HG02798 (cell line): ENCODE measurements around the gene PHF23.
A peak's percentile ranks its signal among the peaks of the same experiment; 100 is the strongest.

Experiments used
- ATAC-seq: cut with Tn5 transposase; IDR thresholded peaks from one replicate; pipeline ENCODE4 v1.9.1; 2021; ENCODE audit warnings: mild to moderate bottlenecking; ENCODE audit not compliant: unreplicated experiment, poor library complexity

The PHF23 gene

GRCh38 chr17:7222093-7222971, 16.9 kb downstream of the PHF23 start:
- no peak for ATAC-seq

GRCh38 chr17:7221278-7222092, 17.8 kb downstream of the PHF23 start:
- ATAC-seq, result no peak

GRCh38 chr17:7220593-7221277, 18.5 kb downstream of the PHF23 start:
- no peak for ATAC-seq

- ATAC-seq, result peak; percentile 62
Observed at GRCh38 chr17:7219812-7220592, 19.3 kb downstream of the PHF23 start, which contains the start of the genes ACADVL and DLG4. TSS of gene ACADVL (plus strand) at chr17:7219938. CDS start at chr17:7219985, 47 bp downstream. TSS of gene DLG4 (minus strand) at chr17:7219836.

GRCh38 chr17:7219229-7219811, 19.9 kb downstream of the PHF23 start:
- ATAC-seq, result no peak

GRCh38 chr17:7218758-7219157, 20.5 kb downstream of the PHF23 start:
- ATAC-seq, result no peak

- no peak for ATAC-seq
Observed at GRCh38 chr17:7218166-7218565, 21.1 kb downstream of the PHF23 start.

GRCh38 chr17:7217113-7217987, 21.9 kb downstream of the PHF23 start:
- no peak for ATAC-seq

- no peak for ATAC-seq
Observed at GRCh38 chr17:7216242-7217112, 22.8 kb downstream of the PHF23 start.

- ATAC-seq, result no peak
Observed at GRCh38 chr17:7215652-7216180, 23.5 kb downstream of the PHF23 start.

- ATAC-seq, result no peak
Observed at GRCh38 chr17:7215136-7215638, 24.1 kb downstream of the PHF23 start.

- peak; percentile 84 for ATAC-seq
Observed at GRCh38 chr17:7214300-7215135, 24.7 kb downstream of the PHF23 start.

- peak; percentile 2 for ATAC-seq
Observed at GRCh38 chr17:7213895-7214299, 25.4 kb downstream of the PHF23 start.

GRCh38 chr17:7211491-7212273, 27.6 kb downstream of the PHF23 start:
- ATAC-seq, result no peak

GRCh38 chr17:7208754-7209460, 30.4 kb downstream of the PHF23 start:
- no peak for ATAC-seq
